ENCODE results near the gene TERB1.

Gene TERB1

DNA sequence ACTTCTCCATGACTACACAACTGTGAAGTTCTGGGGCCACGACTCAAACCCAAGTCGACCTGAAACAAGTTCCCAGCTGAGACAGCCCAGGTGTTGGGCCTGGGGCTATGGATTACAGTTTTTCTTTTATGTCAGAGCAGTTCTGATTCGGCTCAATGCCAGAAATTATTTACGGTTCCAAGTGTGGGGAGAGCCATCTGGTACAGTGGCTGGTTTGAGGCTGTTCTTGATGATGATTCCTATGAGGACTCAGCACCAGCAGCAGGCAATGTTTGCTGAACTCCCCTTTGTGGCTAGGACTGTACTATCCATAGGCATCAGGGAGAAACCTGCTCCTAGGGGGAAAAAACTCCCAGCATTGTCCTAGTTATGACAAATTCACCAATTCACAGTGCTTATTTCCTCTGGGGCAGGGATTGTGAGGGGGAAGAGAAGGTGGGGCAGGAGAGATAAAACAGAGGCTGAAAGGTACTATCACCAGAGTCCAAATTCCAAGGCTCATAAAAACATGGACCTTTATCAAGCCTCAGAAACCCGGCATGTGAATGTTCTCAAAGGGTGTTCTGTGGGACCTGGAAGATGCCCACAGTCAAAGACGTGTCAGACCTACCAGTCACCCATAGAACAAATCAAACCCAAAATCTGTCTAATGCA, 86.6 kb downstream of the TERB1 start:
- peaks cover 20% of the 10 kb centered on the region for H3K9me3 Mint-ChIP-seq
- H3K36me3 Mint-ChIP-seq (ENCODE audit: low read depth) = peaks cover 10% of the 10 kb centered on the region
- no peak overlapping the region for H3K27ac Mint-ChIP-seq
- no peak for TF ChIP-seq CTCF (IDR thresholded peaks at IDR 0.05)
- no peak overlapping the region for H3K4me3 Mint-ChIP-seq
- H3K27me3 Mint-ChIP-seq (ENCODE audit: low read depth, poor library complexity) = peaks cover 9% of the 10 kb centered on the region
- H3K4me1 Mint-ChIP-seq = peaks cover 4% of the 10 kb centered on the region
- no peak for DNase-seq

- H3K4me1 Mint-ChIP-seq = peaks cover 4% of the 10 kb centered on the region
- H3K4me3 Mint-ChIP-seq = no peak overlapping the region
- DNase-seq = no peak
- TF ChIP-seq CTCF (IDR thresholded peaks at IDR 0.05) = no peak
- peaks cover 6% of the 10 kb centered on the region for H3K36me3 Mint-ChIP-seq (ENCODE audit: low read depth)
- H3K27me3 Mint-ChIP-seq (ENCODE audit: low read depth, poor library complexity) = peaks cover 9% of the 10 kb centered on the region
- H3K27ac Mint-ChIP-seq = no peak overlapping the region
- H3K9me3 Mint-ChIP-seq = peaks cover 20% of the 10 kb centered on the region
Observed at GRCh38 chr16:66714062-66714461, 87.3 kb downstream of the TERB1 start.

- Mint-ChIP-seq H3K9me3 (peaks cover 20% of the 10 kb centered on the region), H3K36me3 (ENCODE audit: low read depth) (peaks cover 6% of the 10 kb centered on the region), H3K4me1 (peaks cover 4% of the 10 kb centered on the region), H3K4me3 (no peak overlapping the region), H3K27ac (no peak overlapping the region), H3K27me3 (ENCODE audit: low read depth, poor library complexity) (peaks cover 9% of the 10 kb centered on the region)
- DNase-seq = no peak
- no peak for TF ChIP-seq CTCF (IDR thresholded peaks at IDR 0.05)
Observed at GRCh38 chr16:66713076-66713475, 88.3 kb downstream of the TERB1 start.

DNA sequence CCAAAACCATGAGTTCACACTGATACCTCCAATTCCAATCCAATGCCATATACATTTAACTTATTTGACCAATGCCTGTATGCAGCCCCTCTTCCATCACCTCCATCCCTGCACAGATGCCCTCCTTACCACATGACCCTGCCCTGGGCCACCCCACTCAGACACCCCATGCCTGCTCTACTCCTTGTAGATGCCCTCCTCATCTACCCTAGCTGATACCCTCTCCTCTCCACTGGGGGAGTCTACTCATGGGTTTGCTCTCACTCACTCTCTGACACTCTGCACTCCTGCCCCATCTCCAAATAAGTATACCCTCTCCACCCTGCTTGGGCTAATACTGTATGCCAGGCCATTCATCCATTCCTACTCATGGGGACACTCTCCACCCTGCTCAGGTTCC, 88.9 kb downstream of the TERB1 start:
- peaks cover 8% of the 10 kb centered on the region for H3K4me1 Mint-ChIP-seq
- no peak overlapping the region for H3K27ac Mint-ChIP-seq
- no peak for TF ChIP-seq CTCF (IDR thresholded peaks at IDR 0.05)
- H3K4me3 Mint-ChIP-seq = no peak overlapping the region
- H3K27me3 Mint-ChIP-seq (ENCODE audit: low read depth, poor library complexity) = peaks cover 9% of the 10 kb centered on the region
- DNase-seq = no peak
- H3K9me3 Mint-ChIP-seq = peaks cover 20% of the 10 kb centered on the region
- peaks cover 6% of the 10 kb centered on the region for H3K36me3 Mint-ChIP-seq (ENCODE audit: low read depth)

DNA sequence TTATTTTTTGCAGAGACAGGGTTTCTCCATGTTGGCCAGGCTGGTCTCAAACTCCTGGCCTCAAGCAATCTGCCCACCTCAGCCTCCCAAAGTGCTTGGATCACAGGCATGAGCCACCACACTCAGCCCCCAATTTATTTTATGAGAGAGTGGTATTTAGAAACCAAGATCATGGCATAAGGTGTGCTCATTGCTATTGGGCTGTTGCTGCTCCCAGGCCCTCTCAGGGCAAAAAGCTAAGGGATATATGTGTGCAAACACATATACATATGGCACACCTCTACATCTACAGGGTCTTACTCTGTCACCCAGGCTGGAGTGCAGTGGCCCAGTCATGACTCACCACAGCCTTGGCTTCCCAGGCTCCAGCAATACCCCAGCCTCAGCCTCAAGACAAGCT, 89.8 kb downstream of the TERB1 start:
- no peak overlapping the region for H3K4me3 Mint-ChIP-seq

More for the DNA sequence above, 89.8 kb downstream of the TERB1 start:
- TF ChIP-seq CTCF (IDR thresholded peaks at IDR 0.05) = no peak
- Mint-ChIP-seq H3K9me3 (peaks cover 20% of the 10 kb centered on the region), H3K36me3 (ENCODE audit: low read depth) (peaks cover 6% of the 10 kb centered on the region), H3K27me3 (ENCODE audit: low read depth, poor library complexity) (peaks cover 6% of the 10 kb centered on the region), H3K27ac (no peak overlapping the region), H3K4me1 (peaks cover 13% of the 10 kb centered on the region)
- DNase-seq = no peak

Data from nephron progenitor cell (in vitro differentiated cells).